Measurements from ENCODE around the gene ADGRD1. TPM values are rescaled to one million over a fixed set of nuclear protein-coding genes. Genes with fewer than 3 reads are reported as not detected.

The ADGRD1 gene
- total RNA-seq, 1 donor from 2014 or later: 11.0 TPM

DNA sequence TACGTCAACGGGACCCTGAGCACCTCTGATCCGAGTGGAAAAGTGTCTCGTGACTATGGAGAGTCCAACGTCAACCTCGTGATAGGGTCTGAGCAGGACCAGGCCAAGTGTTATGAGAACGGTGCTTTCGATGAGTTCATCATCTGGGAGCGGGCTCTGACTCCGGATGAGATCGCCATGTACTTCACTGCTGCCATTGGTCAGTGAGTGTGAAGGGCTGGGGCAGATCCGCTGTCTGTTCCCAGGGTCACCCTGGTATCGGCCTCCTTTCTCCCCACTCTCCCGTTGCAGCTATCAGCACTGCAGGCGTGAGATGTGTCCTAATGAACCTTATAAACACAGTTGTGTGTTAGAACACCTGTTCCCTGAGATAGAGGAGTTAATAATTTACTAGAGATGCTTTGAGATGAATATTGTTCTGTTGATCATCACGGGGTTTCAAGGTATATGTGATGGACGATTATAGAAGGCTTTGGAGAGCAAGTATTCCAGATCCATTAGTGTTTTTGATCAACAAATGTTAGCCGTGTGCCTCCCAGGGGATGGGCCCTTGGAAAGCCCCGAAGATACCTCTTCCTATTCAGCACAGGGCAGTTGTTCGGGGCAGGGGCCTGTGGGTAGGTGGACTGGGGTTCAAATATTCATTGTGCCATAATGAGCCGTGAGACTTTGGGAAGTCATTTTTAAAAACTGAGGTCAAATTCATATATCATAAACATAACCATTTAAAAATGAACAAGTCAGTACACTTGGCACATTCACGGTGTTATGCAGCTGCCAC lies 33.6 kb downstream of the ADGRD1 start:
- no peak for DNase-seq (ENCODE audit: extremely low spot score, unreplicated experiment)
- Mint-ChIP-seq H3K4me1 (ENCODE audit: unreplicated experiment) (peaks cover 11% of the 10 kb centered on the region), H3K27ac (peak overlapping the region; percentile 44)

DNA sequence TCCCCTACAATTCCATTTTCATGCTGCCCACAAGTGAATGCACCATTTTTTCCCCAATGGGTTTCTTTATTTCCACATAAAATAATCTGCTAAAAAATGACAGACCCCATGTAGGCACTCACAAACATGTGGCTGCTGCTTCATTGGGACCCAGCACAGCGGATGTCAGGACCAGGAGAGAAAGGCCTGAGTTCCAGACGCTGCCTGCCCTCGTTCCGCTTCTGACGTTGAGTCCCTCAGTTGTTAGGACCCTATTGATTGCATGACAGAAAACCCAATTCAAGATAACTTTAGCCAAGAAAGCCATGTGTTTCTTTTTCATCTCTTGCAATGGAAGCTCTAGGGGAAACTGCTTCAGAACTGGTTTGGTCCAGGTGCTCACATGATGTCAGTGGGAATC lies 34.6 kb downstream of the ADGRD1 start:
- H3K4me1 Mint-ChIP-seq (ENCODE audit: unreplicated experiment): peaks cover 11% of the 10 kb centered on the region
- no peak overlapping the region for H3K4me3 Mint-ChIP-seq
- H3K27me3 Mint-ChIP-seq: no peaks in the 10 kb centered on the region
- TF ChIP-seq CTCF (conservative IDR thresholded peaks at IDR 0.05): no peak
- peaks cover 5% of the 10 kb centered on the region for H3K9me3 Mint-ChIP-seq
- no peaks in the 10 kb centered on the region for H3K36me3 Mint-ChIP-seq
- no peak overlapping the region for H3K27ac Mint-ChIP-seq
- DNase-seq (ENCODE audit: extremely low spot score, unreplicated experiment): no peak

More for the DNA sequence above, 33.6 kb downstream of the ADGRD1 start:
- peaks cover 5% of the 10 kb centered on the region for H3K9me3 Mint-ChIP-seq
- no peaks in the 10 kb centered on the region for H3K27me3 Mint-ChIP-seq
- H3K36me3 Mint-ChIP-seq: no peaks in the 10 kb centered on the region
- peak overlapping the region; percentile 21 for H3K4me3 Mint-ChIP-seq
- TF ChIP-seq CTCF (conservative IDR thresholded peaks at IDR 0.05): no peak

GRCh38 chr12:130988751-130989150 lies 35.0 kb downstream of the ADGRD1 start:
- peaks cover 5% of the 10 kb centered on the region for H3K9me3 Mint-ChIP-seq
- no peaks in the 10 kb centered on the region for H3K36me3 Mint-ChIP-seq
- no peak for TF ChIP-seq CTCF (conservative IDR thresholded peaks at IDR 0.05)
- H3K27me3 Mint-ChIP-seq: no peaks in the 10 kb centered on the region
- H3K27ac Mint-ChIP-seq: no peak overlapping the region
- H3K4me3 Mint-ChIP-seq: no peak overlapping the region
- no peak for DNase-seq (ENCODE audit: extremely low spot score, unreplicated experiment)
- peaks cover 11% of the 10 kb centered on the region for H3K4me1 Mint-ChIP-seq (ENCODE audit: unreplicated experiment)

GRCh38 chr12:130989391-130989790 lies 35.7 kb downstream of the ADGRD1 start:
- Mint-ChIP-seq H3K9me3 (peaks cover 5% of the 10 kb centered on the region), H3K27me3 (no peaks in the 10 kb centered on the region), H3K27ac (peak overlapping the region; percentile 13), H3K4me3 (no peak overlapping the region), H3K4me1 (ENCODE audit: unreplicated experiment) (peaks cover 11% of the 10 kb centered on the region), H3K36me3 (no peaks in the 10 kb centered on the region)
- DNase-seq (ENCODE audit: extremely low spot score, unreplicated experiment): no peak
- TF ChIP-seq CTCF (conservative IDR thresholded peaks at IDR 0.05): no peak

- Mint-ChIP-seq H3K4me3 (no peak overlapping the region), H3K4me1 (ENCODE audit: unreplicated experiment) (peaks cover 11% of the 10 kb centered on the region), H3K27ac (no peak overlapping the region), H3K36me3 (no peaks in the 10 kb centered on the region), H3K9me3 (peaks cover 5% of the 10 kb centered on the region), H3K27me3 (no peaks in the 10 kb centered on the region)
- DNase-seq (ENCODE audit: extremely low spot score, unreplicated experiment): no peak
- no peak for TF ChIP-seq CTCF (conservative IDR thresholded peaks at IDR 0.05)
These were observed 36.3 kb downstream of the ADGRD1 start for GRCh38 chr12:130990034-130990433.
